DMS79 (cell line): Measurements from ENCODE around the gene HIP1.
"Not testable (repeated sequence)": the region's sequence is repeated elsewhere in the genome, so short reads cannot be mapped to it uniquely, and the experiment has no call there.

ENCODE experiments used
- DNase-seq: peaks from one replicate; lab custom pipeline; 2025; lab: John Stamatoyannopoulos, UW

HIP1 gene

DNA sequence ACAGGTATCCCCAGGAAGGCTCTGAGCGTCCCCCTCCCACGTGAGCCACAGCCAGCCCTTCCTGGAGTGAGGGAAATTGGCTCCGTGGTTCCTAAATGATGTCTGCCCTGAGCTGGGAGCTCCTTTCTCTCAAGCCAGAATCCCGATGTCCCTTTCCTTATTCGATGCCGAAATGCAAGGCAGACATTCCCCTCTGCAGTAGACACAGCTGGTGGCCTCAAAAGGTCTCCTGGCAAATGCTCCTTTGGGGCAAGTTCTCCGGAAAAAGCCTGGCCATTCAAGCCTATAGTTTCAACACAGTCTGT is 98.9 kb downstream of the HIP1 start:
- DNase-seq, result no peak

DNA sequence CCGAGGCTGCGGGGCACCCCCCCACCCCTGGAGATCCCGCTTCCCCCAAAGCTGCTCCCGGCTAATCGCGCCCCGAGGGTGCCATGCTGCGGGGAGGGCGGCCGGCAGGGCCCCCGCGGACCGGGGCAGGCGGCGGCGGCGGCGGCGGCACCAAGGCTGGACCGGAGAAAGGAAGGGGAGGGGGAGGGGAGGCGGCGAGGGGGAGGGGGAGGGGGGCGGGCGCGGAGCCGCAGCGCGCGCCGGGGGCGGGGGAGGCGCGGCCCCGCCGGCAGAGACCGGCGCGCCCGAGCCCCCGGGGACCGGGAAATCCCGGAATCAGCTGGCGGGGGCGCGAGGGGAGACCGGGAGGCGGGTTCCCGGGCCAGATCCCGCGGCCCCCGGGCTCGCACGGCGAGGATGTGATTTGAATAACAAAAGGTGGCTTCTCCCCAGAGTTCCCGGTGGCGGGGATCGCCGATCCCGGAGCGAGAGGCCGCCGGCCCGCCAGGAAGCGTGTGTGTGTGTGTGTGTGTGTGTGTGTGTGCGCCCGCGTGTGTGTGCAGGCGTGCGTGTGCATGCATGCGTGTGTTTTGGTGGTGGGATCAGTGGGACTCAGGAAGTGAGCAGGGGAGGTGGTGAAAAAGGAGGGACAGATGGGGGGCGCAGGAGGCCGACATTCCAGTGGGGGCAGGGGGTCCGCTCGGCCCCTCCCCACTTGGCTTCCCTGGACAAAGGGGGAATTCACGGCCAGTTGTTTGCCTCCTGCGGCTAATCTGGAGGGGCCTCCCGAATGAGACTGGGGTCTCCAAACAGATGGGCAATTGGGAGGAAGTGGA is 99.5 kb downstream of the HIP1 start:
- peak; percentile 16 for DNase-seq

DNA sequence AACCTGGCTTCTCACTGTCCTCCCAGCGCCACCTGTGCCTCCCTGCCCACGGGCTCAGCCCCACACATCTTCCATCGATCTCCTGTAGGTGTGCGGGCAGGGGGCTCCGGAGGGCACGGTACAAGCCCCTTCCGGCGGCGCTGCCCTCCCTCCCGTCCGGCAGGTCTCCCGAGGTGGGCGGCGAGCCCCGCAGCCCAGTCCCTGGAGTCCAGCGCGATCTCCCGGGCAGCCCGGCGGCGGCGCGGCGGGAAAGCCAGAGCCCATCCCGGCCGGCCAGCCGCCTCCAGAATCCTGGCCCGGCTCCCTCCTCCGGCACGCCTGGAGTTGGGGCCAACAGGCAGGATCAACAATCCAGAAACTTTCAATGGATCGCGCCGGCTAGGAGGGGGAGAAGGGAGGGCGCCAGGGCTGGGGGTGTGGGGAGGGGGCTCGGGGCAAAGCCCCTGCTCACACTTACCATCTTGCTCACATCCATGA is 100.1 kb downstream of the HIP1 start:
- no peak for DNase-seq

DNA sequence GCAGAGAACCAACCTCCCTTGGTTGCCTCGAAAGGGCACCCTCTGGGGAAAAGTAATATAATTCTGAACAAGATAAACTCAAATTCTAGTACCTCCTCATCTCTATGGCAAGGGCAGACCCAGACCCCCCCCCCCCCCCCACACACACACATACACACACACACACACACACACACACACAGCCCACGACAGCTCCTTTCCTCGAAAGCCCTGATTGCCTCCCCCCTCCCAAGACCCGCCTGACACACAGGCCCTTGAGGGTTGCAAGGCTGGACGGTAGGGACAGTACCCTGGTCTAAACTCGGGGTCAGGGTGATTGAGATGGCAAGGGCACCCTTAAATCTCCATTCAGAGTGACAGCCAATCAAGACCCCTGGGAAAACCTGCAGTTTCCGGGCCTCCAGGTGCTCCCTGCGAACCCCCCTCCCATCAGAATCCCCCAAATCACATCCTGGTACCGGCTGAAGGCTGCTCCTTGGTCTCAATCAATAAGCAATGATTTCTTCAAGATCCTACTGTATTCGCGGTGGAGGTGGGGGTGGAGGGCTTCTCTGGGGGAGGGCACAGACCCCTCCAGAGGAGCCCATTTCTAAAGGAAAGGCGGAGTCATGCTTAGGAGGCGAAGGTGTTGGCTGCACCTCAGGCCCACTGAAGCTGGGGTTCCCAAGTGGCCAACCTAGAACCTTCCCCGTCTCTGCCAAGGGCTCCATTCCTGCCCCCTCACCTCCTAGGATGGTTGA is 100.7 kb downstream of the HIP1 start:
- peak; percentile 19 for DNase-seq

DNA sequence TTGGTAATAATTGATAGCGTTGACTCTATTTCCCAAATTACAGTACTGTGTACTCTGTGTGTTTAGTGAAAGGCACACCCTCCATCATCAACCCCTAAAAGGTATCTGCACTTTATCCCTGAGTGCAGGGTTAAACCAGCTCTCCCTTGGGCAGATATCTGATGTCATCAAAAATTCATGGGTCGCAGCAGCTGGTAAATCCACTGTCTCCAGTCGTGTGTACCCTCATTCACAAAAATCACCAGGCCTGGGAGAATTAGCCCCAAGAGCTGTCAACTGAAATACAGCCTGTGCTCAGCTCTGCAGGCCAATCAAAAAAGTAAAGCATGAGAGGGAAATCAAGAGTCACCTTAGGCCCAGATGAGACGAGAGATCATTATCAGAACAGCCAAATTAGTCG is 103.7 kb downstream of the HIP1 start:
- DNase-seq, result no peak

DNA sequence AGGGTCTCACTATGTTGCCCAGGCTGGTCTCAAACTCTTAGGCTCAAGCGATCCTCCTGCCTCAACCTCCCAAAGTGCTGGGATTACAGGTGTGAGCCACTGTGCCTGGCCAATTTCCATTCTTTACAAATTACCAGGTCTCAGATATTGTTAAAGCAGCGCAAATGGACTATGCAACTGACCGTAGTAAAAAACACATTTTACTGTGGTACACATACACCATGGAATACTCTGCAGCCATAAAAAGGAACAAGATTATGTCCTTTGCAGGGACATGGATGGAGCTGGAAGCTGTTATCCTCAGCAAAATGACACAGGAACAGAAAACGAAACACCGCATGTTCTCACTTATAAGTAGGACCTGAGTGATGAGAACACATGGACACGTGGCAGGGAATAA is 106.2 kb downstream of the HIP1 start:
- DNase-seq, result not testable (repeated sequence)

DNA sequence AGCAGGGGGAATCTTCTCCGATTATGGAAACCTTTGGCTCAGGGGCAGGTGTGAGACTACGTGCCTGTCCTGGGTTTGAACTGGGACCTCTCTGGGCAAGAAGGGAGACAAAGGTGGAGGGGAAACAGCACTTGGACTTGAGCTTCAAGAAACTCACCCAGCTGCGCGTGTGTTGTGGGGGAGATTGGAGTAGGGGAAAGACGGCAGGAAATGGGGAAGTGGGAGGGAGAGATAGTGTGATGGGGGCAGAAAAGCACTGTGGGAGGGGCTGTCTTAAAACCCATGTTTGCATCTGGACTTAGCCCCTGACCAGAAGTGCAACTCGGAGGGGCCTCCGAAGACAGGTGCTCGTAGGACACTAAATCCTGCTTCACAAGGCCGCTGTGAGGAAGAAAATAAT is 107.0 kb downstream of the HIP1 start:
- no peak for DNase-seq

DNA sequence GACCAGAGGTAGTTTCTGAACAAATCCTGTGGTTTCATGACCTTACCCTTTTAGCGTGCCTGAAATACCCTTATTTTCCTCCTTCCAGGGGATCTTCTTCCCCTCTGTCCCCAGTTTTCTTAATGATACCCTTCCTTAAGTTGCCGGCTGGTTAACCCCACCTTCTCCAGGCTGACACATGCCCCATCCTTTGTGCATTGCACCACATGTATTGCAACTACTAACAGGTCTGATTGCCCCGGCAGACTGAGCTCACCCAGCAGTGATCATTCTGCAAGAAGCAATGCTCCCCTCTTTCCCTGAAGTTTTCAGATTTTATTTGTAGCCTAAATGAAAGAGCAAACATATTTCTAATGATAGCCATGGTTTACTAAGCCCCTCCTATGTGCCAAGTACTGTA is 108.2 kb downstream of the HIP1 start:
- no peak for DNase-seq

DNA sequence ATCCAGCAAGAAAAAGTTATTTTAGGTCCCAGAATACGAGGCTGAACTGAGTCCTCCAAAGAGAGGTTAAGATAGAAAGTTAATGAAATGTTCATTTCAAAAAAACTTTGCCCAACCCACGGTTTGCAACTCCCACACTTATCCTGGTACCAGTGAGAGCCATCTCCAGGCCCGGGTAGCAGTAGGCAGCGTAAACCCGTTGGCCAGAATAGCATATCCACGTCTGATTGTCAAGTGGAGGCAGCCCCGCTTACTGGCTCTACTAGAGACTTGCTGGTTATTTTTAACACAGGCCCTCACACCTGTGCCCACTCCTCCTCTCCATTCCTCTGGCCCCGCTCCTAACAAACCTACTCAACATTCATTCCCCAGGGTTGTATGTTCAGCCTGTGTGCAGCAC is 109.7 kb downstream of the HIP1 start:
- no peak for DNase-seq

DNA sequence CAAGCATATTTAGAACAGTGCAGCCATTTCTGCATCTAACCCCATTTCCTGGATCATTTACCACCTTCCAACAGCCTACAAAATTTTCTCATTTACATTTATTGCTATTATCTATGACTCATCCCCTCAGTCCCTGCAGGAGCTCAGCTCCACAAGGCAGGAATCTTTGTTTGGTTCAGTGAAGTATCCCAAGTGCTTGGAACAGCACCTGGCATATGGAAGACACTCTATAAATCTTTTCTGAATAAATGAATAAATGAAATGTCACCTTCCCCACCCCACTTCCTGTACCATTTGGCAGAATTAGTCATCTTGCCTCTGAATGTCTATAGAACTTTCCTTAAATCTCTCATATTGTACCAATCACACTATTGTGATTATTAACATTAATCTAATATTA is 110.7 kb downstream of the HIP1 start:
- DNase-seq, result no peak

DNA sequence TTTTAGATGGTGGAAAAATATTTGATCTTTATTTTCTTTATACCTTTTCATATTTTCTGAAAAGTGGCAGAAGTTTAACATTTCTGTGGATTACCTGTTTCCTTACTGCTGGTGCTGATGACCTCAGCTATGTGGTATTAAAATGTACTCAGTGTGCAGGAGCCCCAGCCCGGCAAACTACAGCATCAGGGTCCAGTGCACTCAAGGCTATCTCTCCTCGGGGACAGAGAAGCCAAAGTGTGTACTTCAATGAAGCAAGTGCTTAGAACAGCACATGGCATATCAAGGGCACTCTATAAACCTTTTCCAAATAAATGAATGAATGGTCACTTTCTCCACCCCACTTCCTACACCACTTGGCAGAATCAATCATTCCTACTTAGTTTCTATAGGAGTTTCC is 111.8 kb downstream of the HIP1 start:
- peak; percentile 42 for DNase-seq

DNA sequence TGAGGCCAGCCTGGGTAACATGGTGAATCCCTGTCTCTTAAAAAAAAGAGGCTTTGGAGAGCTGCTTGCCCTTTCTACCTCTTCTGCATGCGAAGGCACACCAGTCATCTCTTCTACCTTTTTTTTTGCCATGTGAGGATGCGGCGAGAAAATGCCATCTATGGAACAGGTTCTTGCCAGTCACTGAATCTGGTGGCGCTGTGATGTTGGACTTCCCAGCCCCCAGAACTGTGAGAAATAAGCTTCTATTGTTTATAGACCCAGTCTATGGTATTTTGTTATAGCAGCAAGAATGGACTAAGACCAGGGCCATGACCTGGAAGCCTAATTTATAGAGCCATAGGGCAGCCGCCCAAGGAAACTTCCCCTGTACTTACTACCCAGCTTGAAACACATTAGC is 112.9 kb downstream of the HIP1 start:
- no peak for DNase-seq

DNA sequence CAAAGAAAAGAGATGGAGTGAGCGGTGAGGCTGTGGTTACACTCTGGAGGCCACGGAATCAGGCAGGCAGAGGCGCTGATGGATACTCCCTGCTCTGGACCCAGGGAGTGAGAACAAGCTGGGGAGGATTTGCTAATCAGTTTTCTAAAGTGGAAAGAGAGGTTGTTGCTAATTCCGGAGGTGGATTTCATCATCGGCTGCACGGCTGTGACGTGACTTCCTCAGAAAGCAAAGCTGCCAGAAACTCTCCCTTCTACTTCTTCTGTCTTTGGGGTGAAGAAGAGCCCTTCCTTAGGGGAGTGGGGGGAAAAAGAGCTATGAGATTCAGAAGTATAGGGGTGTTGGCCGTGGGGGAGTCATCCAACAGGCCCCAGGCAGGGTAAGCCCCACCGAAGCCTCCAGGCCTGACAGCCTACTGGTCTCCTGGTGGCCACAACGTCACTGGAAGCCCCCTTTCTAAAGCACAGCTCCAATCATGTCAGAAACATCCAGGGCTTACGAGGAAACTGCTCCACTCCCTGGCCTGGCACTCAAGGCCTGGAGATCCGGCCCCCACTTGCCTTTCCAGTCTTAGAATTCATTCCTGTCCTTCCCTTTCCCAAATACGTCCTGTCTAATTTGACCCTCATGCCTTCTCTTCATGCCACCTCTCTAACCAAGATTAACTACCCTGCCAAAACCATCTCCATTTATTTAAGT is 114.5 kb downstream of the HIP1 start:
- no peak for DNase-seq

DNA sequence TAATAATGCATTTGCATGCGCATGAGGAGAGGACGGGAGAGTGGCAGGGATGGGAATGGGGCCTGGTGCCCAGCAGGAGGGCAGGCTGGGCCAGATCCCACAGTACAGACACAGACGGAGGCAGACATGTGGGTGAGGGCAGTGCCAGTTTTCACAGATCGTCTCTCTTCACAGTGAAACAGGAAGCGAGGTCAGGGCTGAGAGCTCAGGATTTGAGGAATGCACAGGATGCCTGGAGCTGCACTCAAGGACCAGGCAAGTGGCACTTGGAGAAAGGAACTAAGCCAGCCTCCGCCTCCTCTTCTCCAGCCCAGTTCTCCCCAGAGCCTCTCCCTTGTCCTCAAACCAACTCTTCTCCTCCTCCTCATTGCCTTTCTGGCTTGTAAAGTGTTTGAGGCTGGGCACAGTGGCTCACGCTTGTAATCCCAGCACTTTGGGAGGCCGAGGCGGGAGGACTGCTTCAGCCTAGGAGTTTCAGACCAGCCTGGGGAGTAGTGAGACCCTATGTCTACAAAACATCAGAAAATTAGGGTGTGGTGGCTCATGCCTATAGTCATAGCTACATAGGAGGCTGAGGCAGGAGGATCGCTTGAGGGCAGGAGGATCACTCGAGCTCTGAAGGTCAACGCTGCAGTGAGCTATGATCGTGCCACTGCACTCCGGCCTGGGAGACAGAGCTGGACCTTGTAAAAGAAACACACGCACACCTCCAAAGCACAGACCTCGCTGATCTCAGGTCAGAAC is 115.2 kb downstream of the HIP1 start:
- DNase-seq, result peak; percentile 90

DNA sequence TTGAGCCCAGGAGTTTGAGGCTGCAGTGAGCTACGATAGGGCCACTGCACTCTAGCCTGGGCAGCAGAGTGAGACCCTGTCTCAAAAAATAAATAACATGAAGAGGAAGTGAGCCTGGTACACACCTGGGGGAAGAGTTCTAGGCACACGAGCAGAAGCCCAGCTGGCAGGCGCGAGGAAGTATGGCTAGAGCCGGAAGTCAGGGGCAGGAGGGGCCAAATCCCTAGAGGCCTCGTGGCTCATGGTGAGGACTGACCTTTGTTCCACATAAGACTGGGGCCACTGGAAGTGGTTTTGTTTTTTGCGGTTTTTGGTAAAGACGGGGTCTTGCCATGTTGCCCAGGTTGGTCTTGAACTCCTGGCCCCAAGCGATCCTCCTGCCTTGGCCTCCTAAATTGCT is 117.6 kb downstream of the HIP1 start:
- DNase-seq, result no peak

DNA sequence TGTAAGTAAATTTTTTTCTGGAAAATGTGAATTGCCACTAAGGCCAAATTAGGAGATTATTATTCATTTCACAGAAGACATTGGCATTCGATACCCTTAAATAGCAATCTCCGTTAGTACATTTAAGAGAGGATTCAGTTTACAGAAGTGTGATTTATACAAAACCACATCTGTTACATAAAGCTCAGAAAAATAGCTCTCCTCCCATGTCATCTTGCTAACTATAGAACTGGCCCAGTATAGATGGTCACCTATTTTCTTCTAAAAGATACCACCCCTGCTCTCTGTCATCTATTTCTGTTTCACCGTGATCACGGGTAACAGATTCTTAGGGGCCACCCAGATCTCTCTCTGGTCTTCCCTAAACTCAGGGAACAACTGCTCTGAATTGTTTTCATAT is 119.1 kb downstream of the HIP1 start:
- no peak for DNase-seq

DNA sequence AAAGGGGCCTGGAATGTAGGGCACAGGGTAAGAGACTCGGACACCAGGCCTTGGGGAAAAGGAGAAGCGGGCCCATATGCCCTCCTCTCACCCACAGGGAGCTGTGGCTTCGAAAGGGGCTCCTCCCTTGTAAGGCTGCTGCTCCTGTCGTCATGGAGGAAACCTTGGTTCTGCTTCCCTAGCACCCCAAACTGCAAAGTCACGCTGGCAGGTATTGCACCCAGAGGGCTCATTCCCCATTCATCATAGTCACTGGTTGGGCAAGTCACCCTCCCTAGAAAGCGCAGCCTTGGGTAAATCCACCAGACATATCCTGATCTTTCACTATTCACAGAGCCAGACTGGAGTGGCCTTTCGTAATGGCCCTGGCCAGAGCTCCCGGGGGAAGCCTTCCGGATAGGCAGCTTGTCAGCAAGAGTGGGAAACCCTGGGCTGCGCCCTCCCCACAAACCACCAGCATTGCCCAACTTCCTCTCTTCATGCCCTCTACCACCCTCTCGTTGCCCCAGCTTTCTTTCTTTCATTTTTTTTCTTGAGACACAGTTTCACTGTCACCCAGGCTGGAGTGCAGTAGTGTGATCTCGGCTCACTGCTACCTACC is 121.0 kb downstream of the HIP1 start:
- no peak for DNase-seq

DNA sequence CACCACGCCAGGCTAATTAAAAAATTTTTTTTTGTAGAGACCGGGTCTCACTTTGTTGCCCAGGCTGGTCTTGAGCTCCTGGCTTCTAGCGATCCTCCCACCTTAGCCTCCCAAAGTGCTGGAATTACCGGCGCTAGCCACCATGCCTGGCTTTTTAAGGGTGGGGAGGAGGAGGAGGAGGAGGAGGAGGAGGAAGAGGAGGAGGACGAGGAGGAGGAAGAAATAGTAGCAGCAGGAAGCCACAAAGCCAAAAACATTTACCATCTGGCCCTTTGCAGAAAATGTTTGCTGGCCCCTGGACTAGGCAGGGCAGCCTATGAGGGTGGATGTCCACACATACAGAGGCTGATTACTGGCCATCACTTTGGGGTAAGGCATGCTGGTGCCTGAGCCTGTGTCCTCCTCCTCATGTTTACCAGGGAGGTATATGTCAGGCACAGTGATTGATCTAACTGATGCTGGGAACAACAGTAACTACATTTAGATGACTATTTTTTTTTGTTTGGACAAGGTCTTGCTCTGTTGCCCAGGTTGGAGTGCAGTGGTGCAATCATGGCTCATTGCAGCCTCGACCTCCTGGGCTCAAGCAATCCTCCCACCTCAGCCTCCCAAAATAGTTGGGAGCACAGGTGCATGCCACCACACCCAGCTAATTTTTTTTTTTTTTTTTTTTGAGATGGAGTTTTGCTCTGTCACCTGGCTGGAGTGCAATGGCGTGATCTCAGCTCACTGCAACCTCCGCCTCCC is 122.1 kb downstream of the HIP1 start:
- DNase-seq, result no peak

DNA sequence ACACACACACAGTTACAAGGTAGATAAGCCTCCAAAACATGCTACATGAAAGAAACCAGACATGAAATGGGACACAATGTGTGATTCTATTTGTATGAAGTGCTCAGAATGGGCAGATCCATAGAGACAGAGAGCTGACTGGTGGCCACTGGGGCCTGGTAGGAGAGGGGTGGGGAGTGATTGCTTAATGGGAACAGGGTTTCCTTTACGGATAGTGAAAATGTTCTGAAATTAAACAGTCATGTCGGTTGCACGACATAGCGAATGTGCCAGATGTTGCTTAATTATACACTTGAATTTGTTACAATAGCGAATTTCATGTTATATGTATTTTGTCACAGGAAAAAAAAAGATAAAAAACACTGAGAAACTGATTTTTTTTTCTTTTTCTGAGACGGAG is 124.3 kb downstream of the HIP1 start:
- no peak for DNase-seq

DNA sequence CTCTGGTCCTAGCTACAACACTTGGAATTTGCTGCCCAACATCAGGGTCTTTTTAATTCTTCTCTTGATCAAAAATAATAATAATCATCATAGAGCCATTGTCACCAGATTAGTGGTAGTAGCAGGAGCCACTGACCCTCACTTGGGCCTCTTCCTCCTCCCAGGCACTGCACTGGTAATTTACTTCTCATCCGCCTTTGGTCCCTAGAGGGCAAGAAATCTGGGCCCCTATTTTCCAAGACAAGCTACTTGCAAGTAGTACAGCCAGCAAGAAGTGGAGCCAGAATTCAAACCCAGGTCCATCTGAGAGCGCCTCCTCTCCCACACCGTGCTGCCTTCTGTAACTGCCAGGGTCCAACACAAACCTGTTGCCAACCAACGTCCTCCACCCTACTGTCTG is 125.4 kb downstream of the HIP1 start:
- no peak for DNase-seq

DNA sequence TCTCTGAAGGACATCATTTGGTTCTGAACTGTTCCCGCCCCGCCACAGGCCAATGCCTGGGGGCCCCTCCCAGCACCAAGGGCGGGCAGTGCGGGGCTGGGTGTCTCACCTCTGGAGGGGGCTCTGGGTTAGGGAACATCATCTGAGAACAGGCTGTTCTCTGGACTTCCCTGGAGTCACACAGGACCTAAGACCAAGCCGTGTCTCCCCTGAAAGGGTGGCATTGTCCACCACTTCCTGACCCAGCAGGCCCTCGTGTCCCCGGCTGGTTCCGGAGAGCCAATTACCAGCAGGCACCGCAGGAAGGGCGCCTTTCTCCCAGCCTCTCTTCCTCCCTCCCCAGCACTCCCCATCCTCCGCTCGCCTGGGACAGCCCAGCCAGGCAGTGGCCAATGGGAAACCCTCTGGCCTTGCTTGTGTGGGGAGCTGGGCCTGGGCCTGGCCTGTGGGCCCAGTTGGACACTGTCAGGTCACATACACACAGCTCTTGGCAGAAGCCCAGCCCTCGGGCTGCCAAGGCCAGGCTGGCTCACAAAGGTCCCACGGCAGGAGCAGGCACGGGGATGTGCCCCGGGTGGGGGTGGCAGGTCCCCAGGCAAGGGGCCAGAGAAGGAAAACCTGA is 127.1 kb downstream of the HIP1 start:
- no peak for DNase-seq
